Smooth muscle cell of bladder (primary cell): ENCODE measurements around the gene INKA2. TPM values are rescaled to one million over a fixed set of nuclear protein-coding genes. Genes with fewer than 3 reads are reported as not detected.

Experiments used
- total RNA-seq: library from RNA; depleted of rRNA; stranded (reverse); fragments of >200 nt; gene quantifications from 2 replicates; pipeline ENCODE4 v1.2.3, GENCODE V29; 2014

INKA2 gene
- 1.6 and 1.7 TPM in 2 replicates for total RNA-seq

GRCh38 chr1:111739194-111739924 is at the start of gene INKA2:
INKA2 (minus strand) TSS chr1:111739395; CDS start chr1:111739242, 153 bp downstream.

DNA sequence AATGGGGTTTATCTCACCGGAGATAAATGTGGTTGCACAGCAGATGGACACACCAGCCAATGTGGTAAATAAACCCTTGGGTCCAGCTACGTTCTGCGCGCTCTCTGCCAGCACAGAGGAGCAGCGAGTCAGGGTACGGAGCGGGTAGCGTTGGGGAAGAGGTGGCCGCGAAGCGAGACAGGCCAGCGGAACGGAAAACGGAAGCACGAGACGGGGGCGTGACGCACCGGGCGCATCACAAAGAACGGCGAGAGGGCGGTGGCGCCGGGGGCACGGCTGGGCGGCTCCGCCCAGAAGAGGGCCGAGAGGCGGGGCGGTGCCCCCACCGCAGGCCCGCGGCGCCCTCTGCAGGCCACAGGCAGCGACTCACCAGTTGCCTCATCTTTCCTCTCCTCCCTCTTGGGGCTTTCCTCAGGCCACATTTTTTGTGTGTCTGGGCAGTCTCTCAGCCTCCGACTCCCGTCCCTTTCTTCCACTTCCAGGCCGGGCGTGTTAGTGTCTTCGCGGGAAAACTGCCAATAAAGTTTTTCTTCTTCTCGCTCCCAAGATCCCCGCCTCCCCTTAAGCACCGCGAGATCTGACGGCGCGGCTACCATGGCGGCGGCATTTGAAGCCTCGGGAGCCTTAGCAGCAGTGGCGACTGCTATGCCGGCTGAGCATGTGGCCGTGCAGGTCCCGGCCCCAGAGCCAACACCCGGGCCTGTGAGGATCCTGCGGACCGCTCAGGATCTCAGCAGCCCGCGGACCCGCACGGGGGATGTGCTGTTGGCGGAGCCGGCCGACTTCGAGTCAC is 16.3 kb upstream of the INKA2 start, which contains the start of gene DDX20:
Gene DDX20, plus strand, starts transcription at position 571 of the 793 bp plus-strand sequence. Its CDS starts 24 bp downstream, at position 595.

Other genes starting within 250 kb of the INKA2 start
- not detected in 2 replicates for gene ADORA3, start 235.8 kb downstream of the INKA2 start, total RNA-seq
- gene TMIGD3, start 235.8 kb downstream of the INKA2 start, total RNA-seq = 0.09 TPM in 1 of 2 replicates, not detected in the other
- gene RAP1A, start 119.6 kb downstream of the INKA2 start, total RNA-seq = 8.2 and 20.0 TPM in 2 replicates
- gene DDX20, start 16.5 kb upstream of the INKA2 start, total RNA-seq = 9.7 and 10.4 TPM in 2 replicates